Nephron progenitor cell (in vitro differentiated cells): ENCODE data around the gene PLXNB3.

Experiments
- DNase-seq: peaks from one replicate; pipeline ENCODE4 v3.0.0; 2021
- H3K27ac Mint-ChIP-seq: 2 replicates; pipeline ENCODE4 v1.8.0; 2021; ENCODE audit warnings: mild to moderate bottlenecking, moderate library complexity, mixed read lengths
- H3K27me3 Mint-ChIP-seq: 2 replicates; pipeline ENCODE4 v1.8.0; 2021; ENCODE audit warnings: mild to moderate bottlenecking, low read depth, mixed read lengths; ENCODE audit not compliant: poor library complexity
- H3K36me3 Mint-ChIP-seq: 2 replicates; pipeline ENCODE4 v1.8.0; 2021; ENCODE audit warnings: low read depth, mixed read lengths
- H3K4me1 Mint-ChIP-seq: 2 replicates; pipeline ENCODE4 v1.8.0; 2021; ENCODE audit warnings: mixed read lengths
- H3K4me3 Mint-ChIP-seq: 2 replicates; pipeline ENCODE4 v1.8.0; 2021; ENCODE audit warnings: mild to moderate bottlenecking, moderate library complexity, mixed read lengths
- H3K9me3 Mint-ChIP-seq: 2 replicates; pipeline ENCODE4 v1.8.0; 2021; ENCODE audit warnings: mild to moderate bottlenecking, moderate library complexity, mixed read lengths
- TF ChIP-seq, protein P1 (sequence below): fragments of 200-600 bp; sonication (generic); IDR thresholded peaks from 2 replicates; pipeline ENCODE4 v1.5.0; 2021; ENCODE audit warnings: antibody characterized with exemption

Gene PLXNB3

DNA sequence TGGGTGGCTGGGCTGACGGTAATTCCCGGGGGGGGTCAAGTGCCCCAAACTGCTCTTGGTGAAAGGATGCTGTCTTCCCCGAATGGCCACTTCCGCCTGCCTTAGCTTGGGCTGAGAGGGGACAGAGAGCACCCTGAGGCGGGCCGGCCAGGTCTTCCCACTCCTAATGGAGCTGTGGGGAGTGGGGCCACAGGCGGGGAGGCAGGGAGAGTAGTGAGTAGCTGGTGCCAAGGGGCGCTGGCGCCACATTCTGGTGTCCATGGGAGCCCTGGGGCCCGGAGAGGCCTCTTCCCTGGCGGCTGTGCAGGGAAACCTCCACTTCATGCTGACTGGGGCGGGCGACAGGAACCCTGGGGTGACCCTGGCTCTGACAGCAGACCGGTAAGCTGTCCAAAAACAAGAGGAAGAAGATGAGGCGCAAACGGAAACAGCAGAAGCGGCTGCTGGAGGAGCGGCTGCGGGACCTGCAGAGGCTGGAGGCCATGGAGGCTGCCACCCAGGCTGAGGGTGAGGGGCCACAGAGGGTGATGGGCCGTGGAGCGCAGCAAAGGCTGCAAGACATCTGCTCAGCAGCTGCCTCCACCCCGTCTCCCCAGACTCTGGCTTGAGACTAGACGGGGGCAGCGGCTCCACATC lies 19.4 kb downstream of the PLXNB3 start:
- no peak overlapping the region for H3K4me3 Mint-ChIP-seq
- peaks cover 39% of the 10 kb centered on the region for H3K9me3 Mint-ChIP-seq
- DNase-seq: no peak
- H3K27me3 Mint-ChIP-seq: peaks cover 3% of the 10 kb centered on the region
- no peak overlapping the region for H3K27ac Mint-ChIP-seq
- TF ChIP-seq, protein P1, sequence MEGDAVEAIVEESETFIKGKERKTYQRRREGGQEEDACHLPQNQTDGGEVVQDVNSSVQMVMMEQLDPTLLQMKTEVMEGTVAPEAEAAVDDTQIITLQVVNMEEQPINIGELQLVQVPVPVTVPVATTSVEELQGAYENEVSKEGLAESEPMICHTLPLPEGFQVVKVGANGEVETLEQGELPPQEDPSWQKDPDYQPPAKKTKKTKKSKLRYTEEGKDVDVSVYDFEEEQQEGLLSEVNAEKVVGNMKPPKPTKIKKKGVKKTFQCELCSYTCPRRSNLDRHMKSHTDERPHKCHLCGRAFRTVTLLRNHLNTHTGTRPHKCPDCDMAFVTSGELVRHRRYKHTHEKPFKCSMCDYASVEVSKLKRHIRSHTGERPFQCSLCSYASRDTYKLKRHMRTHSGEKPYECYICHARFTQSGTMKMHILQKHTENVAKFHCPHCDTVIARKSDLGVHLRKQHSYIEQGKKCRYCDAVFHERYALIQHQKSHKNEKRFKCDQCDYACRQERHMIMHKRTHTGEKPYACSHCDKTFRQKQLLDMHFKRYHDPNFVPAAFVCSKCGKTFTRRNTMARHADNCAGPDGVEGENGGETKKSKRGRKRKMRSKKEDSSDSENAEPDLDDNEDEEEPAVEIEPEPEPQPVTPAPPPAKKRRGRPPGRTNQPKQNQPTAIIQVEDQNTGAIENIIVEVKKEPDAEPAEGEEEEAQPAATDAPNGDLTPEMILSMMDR: no peak
- no peaks in the 10 kb centered on the region for H3K36me3 Mint-ChIP-seq
- H3K4me1 Mint-ChIP-seq: peaks cover 10% of the 10 kb centered on the region

DNA sequence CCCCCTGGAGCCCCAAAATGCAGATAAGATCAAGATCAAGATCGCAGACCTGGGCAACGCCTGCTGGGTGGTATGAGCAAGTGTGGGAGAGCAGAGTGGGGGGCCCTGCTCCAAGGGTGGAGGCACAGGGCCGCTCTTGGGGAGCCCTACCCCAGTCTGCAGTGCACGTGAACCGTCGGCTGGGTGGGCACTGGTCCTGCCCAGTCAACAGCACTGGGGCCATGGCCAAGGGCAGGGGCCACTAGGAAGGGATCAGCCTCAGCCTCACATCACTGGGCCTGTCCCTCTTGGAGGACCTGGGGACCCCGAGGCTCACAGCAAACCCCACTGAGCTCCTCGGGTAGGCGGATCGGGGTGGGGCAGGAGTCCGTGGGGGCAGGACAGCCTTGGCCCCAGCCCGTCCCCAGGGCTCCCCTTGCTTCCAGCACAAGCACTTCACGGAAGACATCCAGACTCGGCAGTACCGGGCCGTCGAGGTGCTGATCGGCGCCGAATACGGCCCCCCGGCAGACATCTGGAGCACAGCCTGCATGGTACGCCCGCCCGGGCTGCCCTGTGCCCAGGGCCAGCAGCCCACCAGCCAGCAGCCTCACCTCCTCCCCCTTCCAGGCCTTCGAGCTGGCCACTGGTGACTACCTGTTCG lies 20.4 kb downstream of the PLXNB3 start:
- Mint-ChIP-seq H3K27ac (no peak overlapping the region), H3K27me3 (peaks cover 3% of the 10 kb centered on the region), H3K36me3 (no peaks in the 10 kb centered on the region), H3K4me3 (no peak overlapping the region), H3K4me1 (peaks cover 10% of the 10 kb centered on the region), H3K9me3 (peaks cover 39% of the 10 kb centered on the region)
- DNase-seq: no peak
- TF ChIP-seq, protein P1: no peak

DNA sequence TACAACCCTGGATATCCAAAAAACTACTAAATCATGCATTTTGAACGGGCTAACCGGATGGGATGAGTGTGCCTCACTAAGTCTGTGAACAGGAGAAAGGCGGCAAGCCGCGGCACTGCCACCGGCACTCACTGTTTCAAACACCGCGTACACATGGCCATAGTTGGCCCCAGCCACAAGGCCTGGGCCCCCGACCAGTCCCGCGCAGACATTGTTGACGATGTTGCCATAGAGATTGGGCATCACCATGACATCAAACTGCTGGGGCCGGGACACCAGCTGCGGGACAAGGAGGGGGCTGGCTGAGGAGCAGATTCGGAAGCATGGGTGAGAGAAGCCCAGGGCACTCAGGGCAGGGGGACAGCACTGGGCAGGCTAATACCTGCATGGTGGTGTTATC lies 22.6 kb downstream of the PLXNB3 start:
- no peak overlapping the region for H3K4me3 Mint-ChIP-seq
- peaks cover 3% of the 10 kb centered on the region for H3K27me3 Mint-ChIP-seq
- TF ChIP-seq, protein P1: no peak
- no peaks in the 10 kb centered on the region for H3K4me1 Mint-ChIP-seq
- peaks cover 41% of the 10 kb centered on the region for H3K9me3 Mint-ChIP-seq
- no peak for DNase-seq
- peaks cover 9% of the 10 kb centered on the region for H3K36me3 Mint-ChIP-seq
- no peak overlapping the region for H3K27ac Mint-ChIP-seq

DNA sequence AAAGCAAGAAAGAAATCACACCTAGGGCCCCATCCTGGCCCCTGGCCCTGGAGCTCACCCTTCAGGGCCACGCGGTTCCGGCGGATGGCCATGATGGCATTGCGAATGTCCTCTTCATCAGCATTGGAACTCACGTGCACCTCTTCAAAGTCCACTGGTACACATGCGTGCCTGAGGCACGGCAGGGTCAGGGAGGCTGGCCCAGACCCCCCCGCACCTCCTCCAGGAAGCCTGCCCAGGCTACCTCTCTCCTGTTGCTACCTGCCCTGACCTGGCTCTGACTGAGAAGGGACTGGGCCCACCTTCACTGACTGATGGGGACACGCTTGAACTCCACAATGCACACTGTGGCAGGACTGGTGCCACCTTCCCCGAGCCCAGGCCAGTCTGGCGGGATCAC lies 25.6 kb downstream of the PLXNB3 start:
- peaks cover 9% of the 10 kb centered on the region for H3K36me3 Mint-ChIP-seq

DNA sequence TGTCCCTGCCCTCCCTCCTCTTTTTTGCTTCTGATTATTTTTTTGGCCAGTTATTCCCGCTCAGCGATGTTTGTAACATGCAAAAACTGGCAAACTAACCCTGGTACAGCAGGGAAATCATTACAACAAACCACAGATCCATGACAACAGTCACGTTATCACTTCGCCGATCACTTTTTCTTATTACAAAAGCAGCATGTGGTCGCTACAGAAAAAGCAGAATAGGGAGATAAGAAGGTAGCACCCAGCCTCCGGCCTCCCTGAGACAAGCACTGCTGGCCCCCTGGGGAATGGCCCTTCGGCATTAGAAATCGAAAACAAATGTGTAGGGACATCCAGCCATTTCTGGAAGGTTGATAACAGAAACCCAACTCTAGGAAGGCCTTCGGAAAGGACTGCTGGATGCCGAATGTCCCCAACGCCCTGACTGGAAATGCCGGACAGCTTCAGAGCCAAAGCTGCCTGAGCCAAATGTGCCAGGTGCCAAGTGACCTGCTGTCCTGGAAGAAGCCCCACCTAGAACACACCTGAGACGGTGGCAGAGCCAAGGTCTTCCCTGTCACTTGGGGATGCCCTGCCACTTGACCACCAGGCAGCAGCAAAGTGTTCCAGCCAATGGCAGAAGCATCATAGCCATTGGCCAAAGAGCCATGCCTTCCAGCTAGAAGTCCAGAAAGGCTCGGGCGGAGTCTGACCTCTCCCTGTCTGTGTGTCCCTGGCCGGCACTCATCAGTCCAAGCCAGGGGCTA lies 27.2 kb downstream of the PLXNB3 start:
- no peak for DNase-seq
- Mint-ChIP-seq H3K27ac (no peak overlapping the region), H3K36me3 (peaks cover 11% of the 10 kb centered on the region), H3K4me3 (no peak overlapping the region), H3K9me3 (peaks cover 54% of the 10 kb centered on the region), H3K4me1 (peaks cover 17% of the 10 kb centered on the region), H3K27me3 (peaks cover 3% of the 10 kb centered on the region)
- TF ChIP-seq, protein P1: no peak

More for the DNA sequence above, 25.6 kb downstream of the PLXNB3 start:
- Mint-ChIP-seq H3K27me3 (peaks cover 3% of the 10 kb centered on the region), H3K27ac (no peak overlapping the region), H3K4me1 (peaks cover 9% of the 10 kb centered on the region), H3K9me3 (peaks cover 49% of the 10 kb centered on the region), H3K4me3 (no peak overlapping the region)
- no peak for DNase-seq
- TF ChIP-seq, protein P1: no peak
